K562 (cell line): ENCODE results near the gene CLCF1. TPM values are rescaled to one million over a fixed set of nuclear protein-coding genes. Genes with fewer than 3 reads are reported as not detected.

Source experiments
- ATF1 ChIP-seq, 2 experiments: fragments of 450-650 bp in 1 of 2; IDR thresholded peaks; 2 replicates each; pipeline ENCODE4 v1.6.1; 2016; ENCODE audit warnings: missing compliant biosample characterization in 1 of 2, missing genetic modification characterization in 1 of 2
- CAMTA2 ChIP-seq: fragments of 250-450 bp; sonication (Bioruptor Pico); conservative IDR thresholded peaks from 2 replicates; pipeline ENCODE4 v1.5.1; 2022
- DACH1 ChIP-seq: fragments of 450-650 bp; IDR thresholded peaks from 2 replicates; pipeline ENCODE4 v1.6.1; 2018; ENCODE audit not compliant: partially characterized antibody
- EWSR1 ChIP-seq: fragments of 450-650 bp; IDR thresholded peaks from 2 replicates; pipeline ENCODE4 v1.6.1; 2018; ENCODE audit warnings: borderline replicate concordance, mild to moderate bottlenecking, low read depth, moderate library complexity; ENCODE audit not compliant: partially characterized antibody
- GTF2A2 ChIP-seq: IDR thresholded peaks from 2 replicates; pipeline ENCODE4 v1.6.1; 2016; ENCODE audit warnings: mild to moderate bottlenecking, missing genetic modification characterization, missing compliant biosample characterization
- ILF3 ChIP-seq: fragments of 450-650 bp; IDR thresholded peaks from 2 replicates; pipeline ENCODE4 v1.6.1; 2018; ENCODE audit warnings: antibody characterized with exemption, mild to moderate bottlenecking, moderate library complexity, borderline replicate concordance
- KAT2B ChIP-seq: IDR thresholded peaks from one replicate; pipeline ENCODE4 v1.6.1; 2012; ENCODE audit warnings: low read depth, mild to moderate bottlenecking, control low read depth, inconsistent platforms, low read length, moderate library complexity
- KDM5B ChIP-seq: fragments of 200-600 bp; sonication (generic); IDR thresholded peaks from 2 replicates; pipeline ENCODE4 v1.6.1; 2012; ENCODE audit warnings: low read depth, mild to moderate bottlenecking, moderate library complexity, low read length, control low read depth, inconsistent platforms; ENCODE audit not compliant: insufficient replicate concordance
- NR3C1 ChIP-seq: sonication (generic); formaldehyde crosslinking; IDR thresholded peaks from 2 replicates; pipeline ENCODE4 v1.8.1; 2022; ENCODE audit warnings: missing genetic modification reagents
- TAF15 ChIP-seq: fragments of 200-400 bp; formaldehyde crosslinking; IDR thresholded peaks from 2 replicates; pipeline ENCODE4 v1.6.1; 2017; ENCODE audit warnings: mild to moderate bottlenecking, low read depth, low read length, moderate library complexity
- TARDBP ChIP-seq: fragments of 450-650 bp; IDR thresholded peaks from 2 replicates; pipeline ENCODE4 v1.6.1; 2016
- TEAD2 ChIP-seq: fragments of 450-650 bp; IDR thresholded peaks from 2 replicates; pipeline ENCODE4 v1.6.1; 2016; ENCODE audit warnings: missing genetic modification characterization, control low read depth, missing compliant biosample characterization
- ZBTB43 ChIP-seq: sonication (generic); formaldehyde crosslinking; IDR thresholded peaks from 2 replicates; pipeline ENCODE4 v1.8.0; 2023; ENCODE audit warnings: mild to moderate bottlenecking, missing genetic modification reagents
- ZBTB8A ChIP-seq: fragments of 450-650 bp; IDR thresholded peaks from 2 replicates; pipeline ENCODE4 v1.6.1; 2018; ENCODE audit warnings: mild to moderate bottlenecking, moderate library complexity; ENCODE audit not compliant: partially characterized antibody
- ZNF395 ChIP-seq: fragments of 200-800 bp; sonication (Bioruptor generic); IDR thresholded peaks from 2 replicates; pipeline ENCODE4 v1.6.1; 2017; ENCODE audit warnings: missing genetic modification characterization, missing compliant biosample characterization
- ZNF766 ChIP-seq: fragments of 200-800 bp; sonication (Bioruptor generic); conservative IDR thresholded peaks from 2 replicates; pipeline ENCODE4 v1.6.1; 2016; ENCODE audit warnings: missing genetic modification characterization, missing compliant biosample characterization
- polyA plus RNA-seq, 8 experiments: library from polyadenylated mRNA; depleted of rRNA in 4 of 8; stranded (reverse) in 5 of 8; unstranded in 3 of 8; fragments of >200 nt; fragmentation: Nextera tagmentation in 2 of 8; fragmentation: Illumina TruSeq in 1 of 8; extraction: Ambion mirVana in 2 of 8; extraction: Trizol in 1 of 8; gene quantifications; 2 replicates each; pipeline versions ENCODE4 v1.2.1 to v1.2.3, GENCODE V29; 2011 to 2014; ENCODE audit warnings: inconsistent platforms in 1 of 8, missing spikeins in 1 of 8
- total RNA-seq, 7 experiments: library from RNA; depleted of rRNA in 6 of 7; stranded (reverse); fragments of >200 nt in 6 of 7; fragmentation: Illumina TruSeq in 2 of 7; extraction: Trizol in 2 of 7; gene quantifications; 2 replicates each; pipeline versions ENCODE4 v1.2.1 to v1.2.3, GENCODE V29; 2011 to 2021; ENCODE audit warnings: low replicate concordance in 1 of 7
- TF ChIP-seq, protein P1 (sequence below): fragments of 250-450 bp; sonication (Bioruptor Pico); IDR thresholded peaks from 2 replicates; pipeline ENCODE4 v1.4.0; 2020; ENCODE audit warnings: borderline replicate concordance
- TF ChIP-seq, protein P2 (sequence below): IDR thresholded peaks from 3 replicates; pipeline ENCODE4 v1.6.1; 2011; ENCODE audit warnings: borderline replicate concordance, mild to moderate bottlenecking, moderate library complexity; ENCODE audit not compliant: insufficient read length; ENCODE audit errors: extremely low read depth
- TF ChIP-seq, protein P3 (sequence below): fragments of 250-450 bp; sonication (Bioruptor Pico); IDR thresholded peaks from 2 replicates; pipeline ENCODE4 v1.8.0; 2022; ENCODE audit warnings: moderate library complexity, mild to moderate bottlenecking, inconsistent platforms

CLCF1 gene
- total and polyA plus RNA-seq, 9 of the 15 experiments (the other 6 are each of a cell fraction or from before 2014, with no cell fraction given): 0.49 to 5.8 (median 3.0) TPM

- TF ChIP-seq ZNF395 (CRISPR knock-in tag) (no peak; the same call in none of the 2 replicates), ILF3 (no peak), KAT2B (no peak), DACH1 (peak; percentile 31), CAMTA2 (CRISPR knock-in tag) (no peak), ZBTB43 (CRISPR knock-in tag) (no peak), ATF1 (CRISPR knock-in tag; IDR thresholded peaks at IDR 0.05) (no peak), ATF1 (tag; IDR thresholded peaks at IDR 0.05) (peak; percentile 29; the same call in 1 of the 2 replicates), KDM5B (peak; percentile 57), ZNF766 (no peak), ZBTB8A (no peak), NR3C1 (no peak), TARDBP (no peak), TAF15 (no peak), TEAD2 (tag) (no peak), GTF2A2 (tag) (no peak), EWSR1 (no peak)
- TF ChIP-seq, protein P1, sequence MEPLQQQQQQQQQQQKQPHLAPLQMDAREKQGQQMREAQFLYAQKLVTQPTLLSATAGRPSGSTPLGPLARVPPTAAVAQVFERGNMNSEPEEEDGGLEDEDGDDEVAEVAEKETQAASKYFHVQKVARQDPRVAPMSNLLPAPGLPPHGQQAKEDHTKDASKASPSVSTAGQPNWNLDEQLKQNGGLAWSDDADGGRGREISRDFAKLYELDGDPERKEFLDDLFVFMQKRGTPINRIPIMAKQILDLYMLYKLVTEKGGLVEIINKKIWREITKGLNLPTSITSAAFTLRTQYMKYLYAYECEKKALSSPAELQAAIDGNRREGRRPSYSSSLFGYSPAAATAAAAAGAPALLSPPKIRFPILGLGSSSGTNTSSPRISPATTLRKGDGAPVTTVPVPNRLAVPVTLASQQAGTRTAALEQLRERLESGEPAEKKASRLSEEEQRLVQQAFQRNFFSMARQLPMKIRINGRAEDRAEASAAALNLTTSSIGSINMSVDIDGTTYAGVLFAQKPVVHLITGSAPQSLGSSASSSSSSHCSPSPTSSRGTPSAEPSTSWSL (CRISPR knock-in tag): no peak
- TF ChIP-seq, protein P2, sequence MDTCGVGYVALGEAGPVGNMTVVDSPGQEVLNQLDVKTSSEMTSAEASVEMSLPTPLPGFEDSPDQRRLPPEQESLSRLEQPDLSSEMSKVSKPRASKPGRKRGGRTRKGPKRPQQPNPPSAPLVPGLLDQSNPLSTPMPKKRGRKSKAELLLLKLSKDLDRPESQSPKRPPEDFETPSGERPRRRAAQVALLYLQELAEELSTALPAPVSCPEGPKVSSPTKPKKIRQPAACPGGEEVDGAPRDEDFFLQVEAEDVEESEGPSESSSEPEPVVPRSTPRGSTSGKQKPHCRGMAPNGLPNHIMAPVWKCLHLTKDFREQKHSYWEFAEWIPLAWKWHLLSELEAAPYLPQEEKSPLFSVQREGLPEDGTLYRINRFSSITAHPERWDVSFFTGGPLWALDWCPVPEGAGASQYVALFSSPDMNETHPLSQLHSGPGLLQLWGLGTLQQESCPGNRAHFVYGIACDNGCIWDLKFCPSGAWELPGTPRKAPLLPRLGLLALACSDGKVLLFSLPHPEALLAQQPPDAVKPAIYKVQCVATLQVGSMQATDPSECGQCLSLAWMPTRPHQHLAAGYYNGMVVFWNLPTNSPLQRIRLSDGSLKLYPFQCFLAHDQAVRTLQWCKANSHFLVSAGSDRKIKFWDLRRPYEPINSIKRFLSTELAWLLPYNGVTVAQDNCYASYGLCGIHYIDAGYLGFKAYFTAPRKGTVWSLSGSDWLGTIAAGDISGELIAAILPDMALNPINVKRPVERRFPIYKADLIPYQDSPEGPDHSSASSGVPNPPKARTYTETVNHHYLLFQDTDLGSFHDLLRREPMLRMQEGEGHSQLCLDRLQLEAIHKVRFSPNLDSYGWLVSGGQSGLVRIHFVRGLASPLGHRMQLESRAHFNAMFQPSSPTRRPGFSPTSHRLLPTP: no peak
- TF ChIP-seq, protein P3, sequence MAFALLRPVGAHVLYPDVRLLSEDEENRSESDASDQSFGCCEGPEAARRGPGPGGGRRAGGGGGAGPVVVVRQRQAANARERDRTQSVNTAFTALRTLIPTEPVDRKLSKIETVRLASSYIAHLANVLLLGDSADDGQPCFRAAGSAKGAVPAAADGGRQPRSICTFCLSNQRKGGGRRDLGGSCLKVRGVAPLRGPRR (CRISPR knock-in tag): no peak
These were observed 511 bp upstream of the CLCF1 start (continued) for GRCh38 chr11:67373648-67374570.
